WTC11 (cell line): ENCODE measurements around the gene DDRGK1.

Experiments
- NR3C1 ChIP-seq: sonication (generic); formaldehyde crosslinking; conservative IDR thresholded peaks from 2 replicates; pipeline ENCODE4 v1.8.1; 2023; ENCODE audit warnings: low read depth, mild to moderate bottlenecking, missing genetic modification reagents
- ZNF416 ChIP-seq: fragments of 250-450 bp; sonication (Bioruptor Pico); IDR thresholded peaks from 2 replicates; pipeline ENCODE4 v1.9.0; 2021; ENCODE audit warnings: mild to moderate bottlenecking, inconsistent platforms
- TF ChIP-seq, protein P1 (sequence below): sonication (generic); formaldehyde crosslinking; IDR thresholded peaks from 2 replicates; pipeline ENCODE4 v1.8.0; 2022; ENCODE audit warnings: missing genetic modification reagents
- TF ChIP-seq, protein P2 (sequence below): fragments of 200-600 bp; IDR thresholded peaks from 2 replicates; pipeline ENCODE4 v1.8.0; 2022; ENCODE audit warnings: antibody characterized with exemption
- TF ChIP-seq, protein P3 (sequence below): sonication (generic); formaldehyde crosslinking; IDR thresholded peaks from 2 replicates; pipeline ENCODE4 v1.8.1; 2023; ENCODE audit warnings: mild to moderate bottlenecking, missing genetic modification reagents, moderate library complexity
- TF ChIP-seq, protein P4 (sequence below): sonication (generic); formaldehyde crosslinking; IDR thresholded peaks from 2 replicates; pipeline ENCODE4 v1.8.1; 2022; ENCODE audit warnings: low read depth, mild to moderate bottlenecking, moderate library complexity, missing genetic modification reagents, borderline replicate concordance
- TF ChIP-seq, protein P5 (sequence below): sonication (generic); formaldehyde crosslinking; IDR thresholded peaks from 2 replicates; pipeline ENCODE4 v1.8.0; 2023; ENCODE audit warnings: missing genetic modification reagents, mild to moderate bottlenecking, borderline replicate concordance
- TF ChIP-seq, protein P6 (sequence below): sonication (generic); formaldehyde crosslinking; IDR thresholded peaks from 2 replicates; pipeline ENCODE4 v1.8.0; 2022; ENCODE audit warnings: mild to moderate bottlenecking, missing genetic modification reagents
- TF ChIP-seq, protein P7 (sequence below): fragments of 250-450 bp; sonication (Bioruptor Pico); IDR thresholded peaks from 2 replicates; pipeline ENCODE4 v2.1.2; 2022; ENCODE audit warnings: mild to moderate bottlenecking, moderate library complexity
- TF ChIP-seq, protein P8 (sequence below): sonication (generic); formaldehyde crosslinking; IDR thresholded peaks from 2 replicates; pipeline ENCODE4 v1.8.0; 2022; ENCODE audit warnings: mild to moderate bottlenecking, missing genetic modification reagents
- TF ChIP-seq, protein P9 (sequence below): sonication (generic); formaldehyde crosslinking; IDR thresholded peaks from 2 replicates; pipeline ENCODE4 v1.8.1; 2023; ENCODE audit warnings: mild to moderate bottlenecking, missing genetic modification reagents

DNA sequence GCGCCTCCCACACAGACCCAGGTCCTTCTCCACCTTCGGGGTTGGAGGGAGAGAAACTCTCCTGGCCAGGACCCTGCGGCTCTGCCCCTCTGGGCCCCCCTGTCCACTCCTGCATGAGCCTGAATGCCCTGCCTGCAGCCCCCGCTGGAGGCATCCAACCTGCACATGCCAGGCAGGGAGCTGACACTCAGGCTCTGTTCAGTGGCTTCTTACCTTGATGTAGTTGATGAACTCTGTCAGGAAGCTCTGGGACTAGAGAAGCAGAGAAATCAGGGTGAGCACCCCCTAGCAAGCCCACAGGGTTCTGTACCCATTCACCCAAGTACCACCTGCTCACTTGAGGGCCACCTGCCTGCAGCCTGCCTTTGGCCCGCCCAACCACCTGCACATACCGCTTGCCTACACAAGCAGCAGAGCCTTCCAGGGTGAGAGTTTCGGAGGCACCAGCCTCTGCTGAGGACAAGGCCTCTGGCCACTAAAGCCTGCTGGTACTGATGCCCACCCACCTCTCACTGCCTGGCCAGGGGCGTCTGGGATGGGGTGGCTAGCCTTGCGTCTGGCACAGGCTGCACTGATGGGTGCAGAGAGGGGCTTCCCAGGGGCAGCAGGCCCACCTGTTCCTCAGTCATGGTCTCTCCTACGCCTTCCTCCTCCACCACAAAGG is 9.7 kb downstream of the DDRGK1 start:
- TF ChIP-seq, protein P1, sequence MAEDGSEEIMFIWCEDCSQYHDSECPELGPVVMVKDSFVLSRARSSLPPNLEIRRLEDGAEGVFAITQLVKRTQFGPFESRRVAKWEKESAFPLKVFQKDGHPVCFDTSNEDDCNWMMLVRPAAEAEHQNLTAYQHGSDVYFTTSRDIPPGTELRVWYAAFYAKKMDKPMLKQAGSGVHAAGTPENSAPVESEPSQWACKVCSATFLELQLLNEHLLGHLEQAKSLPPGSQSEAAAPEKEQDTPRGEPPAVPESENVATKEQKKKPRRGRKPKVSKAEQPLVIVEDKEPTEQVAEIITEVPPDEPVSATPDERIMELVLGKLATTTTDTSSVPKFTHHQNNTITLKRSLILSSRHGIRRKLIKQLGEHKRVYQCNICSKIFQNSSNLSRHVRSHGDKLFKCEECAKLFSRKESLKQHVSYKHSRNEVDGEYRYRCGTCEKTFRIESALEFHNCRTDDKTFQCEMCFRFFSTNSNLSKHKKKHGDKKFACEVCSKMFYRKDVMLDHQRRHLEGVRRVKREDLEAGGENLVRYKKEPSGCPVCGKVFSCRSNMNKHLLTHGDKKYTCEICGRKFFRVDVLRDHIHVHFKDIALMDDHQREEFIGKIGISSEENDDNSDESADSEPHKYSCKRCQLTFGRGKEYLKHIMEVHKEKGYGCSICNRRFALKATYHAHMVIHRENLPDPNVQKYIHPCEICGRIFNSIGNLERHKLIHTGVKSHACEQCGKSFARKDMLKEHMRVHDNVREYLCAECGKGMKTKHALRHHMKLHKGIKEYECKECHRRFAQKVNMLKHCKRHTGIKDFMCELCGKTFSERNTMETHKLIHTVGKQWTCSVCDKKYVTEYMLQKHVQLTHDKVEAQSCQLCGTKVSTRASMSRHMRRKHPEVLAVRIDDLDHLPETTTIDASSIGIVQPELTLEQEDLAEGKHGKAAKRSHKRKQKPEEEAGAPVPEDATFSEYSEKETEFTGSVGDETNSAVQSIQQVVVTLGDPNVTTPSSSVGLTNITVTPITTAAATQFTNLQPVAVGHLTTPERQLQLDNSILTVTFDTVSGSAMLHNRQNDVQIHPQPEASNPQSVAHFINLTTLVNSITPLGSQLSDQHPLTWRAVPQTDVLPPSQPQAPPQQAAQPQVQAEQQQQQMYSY (CRISPR knock-in tag), result no peak
- TF ChIP-seq, protein P2, sequence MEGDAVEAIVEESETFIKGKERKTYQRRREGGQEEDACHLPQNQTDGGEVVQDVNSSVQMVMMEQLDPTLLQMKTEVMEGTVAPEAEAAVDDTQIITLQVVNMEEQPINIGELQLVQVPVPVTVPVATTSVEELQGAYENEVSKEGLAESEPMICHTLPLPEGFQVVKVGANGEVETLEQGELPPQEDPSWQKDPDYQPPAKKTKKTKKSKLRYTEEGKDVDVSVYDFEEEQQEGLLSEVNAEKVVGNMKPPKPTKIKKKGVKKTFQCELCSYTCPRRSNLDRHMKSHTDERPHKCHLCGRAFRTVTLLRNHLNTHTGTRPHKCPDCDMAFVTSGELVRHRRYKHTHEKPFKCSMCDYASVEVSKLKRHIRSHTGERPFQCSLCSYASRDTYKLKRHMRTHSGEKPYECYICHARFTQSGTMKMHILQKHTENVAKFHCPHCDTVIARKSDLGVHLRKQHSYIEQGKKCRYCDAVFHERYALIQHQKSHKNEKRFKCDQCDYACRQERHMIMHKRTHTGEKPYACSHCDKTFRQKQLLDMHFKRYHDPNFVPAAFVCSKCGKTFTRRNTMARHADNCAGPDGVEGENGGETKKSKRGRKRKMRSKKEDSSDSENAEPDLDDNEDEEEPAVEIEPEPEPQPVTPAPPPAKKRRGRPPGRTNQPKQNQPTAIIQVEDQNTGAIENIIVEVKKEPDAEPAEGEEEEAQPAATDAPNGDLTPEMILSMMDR, result no peak
- TF ChIP-seq, protein P3, sequence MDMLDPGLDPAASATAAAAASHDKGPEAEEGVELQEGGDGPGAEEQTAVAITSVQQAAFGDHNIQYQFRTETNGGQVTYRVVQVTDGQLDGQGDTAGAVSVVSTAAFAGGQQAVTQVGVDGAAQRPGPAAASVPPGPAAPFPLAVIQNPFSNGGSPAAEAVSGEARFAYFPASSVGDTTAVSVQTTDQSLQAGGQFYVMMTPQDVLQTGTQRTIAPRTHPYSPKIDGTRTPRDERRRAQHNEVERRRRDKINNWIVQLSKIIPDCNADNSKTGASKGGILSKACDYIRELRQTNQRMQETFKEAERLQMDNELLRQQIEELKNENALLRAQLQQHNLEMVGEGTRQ (CRISPR knock-in tag), result no peak
- TF ChIP-seq, protein P4, sequence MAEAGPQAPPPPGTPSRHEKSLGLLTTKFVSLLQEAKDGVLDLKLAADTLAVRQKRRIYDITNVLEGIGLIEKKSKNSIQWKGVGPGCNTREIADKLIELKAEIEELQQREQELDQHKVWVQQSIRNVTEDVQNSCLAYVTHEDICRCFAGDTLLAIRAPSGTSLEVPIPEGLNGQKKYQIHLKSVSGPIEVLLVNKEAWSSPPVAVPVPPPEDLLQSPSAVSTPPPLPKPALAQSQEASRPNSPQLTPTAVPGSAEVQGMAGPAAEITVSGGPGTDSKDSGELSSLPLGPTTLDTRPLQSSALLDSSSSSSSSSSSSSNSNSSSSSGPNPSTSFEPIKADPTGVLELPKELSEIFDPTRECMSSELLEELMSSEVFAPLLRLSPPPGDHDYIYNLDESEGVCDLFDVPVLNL, result no peak
- TF ChIP-seq, protein P5, sequence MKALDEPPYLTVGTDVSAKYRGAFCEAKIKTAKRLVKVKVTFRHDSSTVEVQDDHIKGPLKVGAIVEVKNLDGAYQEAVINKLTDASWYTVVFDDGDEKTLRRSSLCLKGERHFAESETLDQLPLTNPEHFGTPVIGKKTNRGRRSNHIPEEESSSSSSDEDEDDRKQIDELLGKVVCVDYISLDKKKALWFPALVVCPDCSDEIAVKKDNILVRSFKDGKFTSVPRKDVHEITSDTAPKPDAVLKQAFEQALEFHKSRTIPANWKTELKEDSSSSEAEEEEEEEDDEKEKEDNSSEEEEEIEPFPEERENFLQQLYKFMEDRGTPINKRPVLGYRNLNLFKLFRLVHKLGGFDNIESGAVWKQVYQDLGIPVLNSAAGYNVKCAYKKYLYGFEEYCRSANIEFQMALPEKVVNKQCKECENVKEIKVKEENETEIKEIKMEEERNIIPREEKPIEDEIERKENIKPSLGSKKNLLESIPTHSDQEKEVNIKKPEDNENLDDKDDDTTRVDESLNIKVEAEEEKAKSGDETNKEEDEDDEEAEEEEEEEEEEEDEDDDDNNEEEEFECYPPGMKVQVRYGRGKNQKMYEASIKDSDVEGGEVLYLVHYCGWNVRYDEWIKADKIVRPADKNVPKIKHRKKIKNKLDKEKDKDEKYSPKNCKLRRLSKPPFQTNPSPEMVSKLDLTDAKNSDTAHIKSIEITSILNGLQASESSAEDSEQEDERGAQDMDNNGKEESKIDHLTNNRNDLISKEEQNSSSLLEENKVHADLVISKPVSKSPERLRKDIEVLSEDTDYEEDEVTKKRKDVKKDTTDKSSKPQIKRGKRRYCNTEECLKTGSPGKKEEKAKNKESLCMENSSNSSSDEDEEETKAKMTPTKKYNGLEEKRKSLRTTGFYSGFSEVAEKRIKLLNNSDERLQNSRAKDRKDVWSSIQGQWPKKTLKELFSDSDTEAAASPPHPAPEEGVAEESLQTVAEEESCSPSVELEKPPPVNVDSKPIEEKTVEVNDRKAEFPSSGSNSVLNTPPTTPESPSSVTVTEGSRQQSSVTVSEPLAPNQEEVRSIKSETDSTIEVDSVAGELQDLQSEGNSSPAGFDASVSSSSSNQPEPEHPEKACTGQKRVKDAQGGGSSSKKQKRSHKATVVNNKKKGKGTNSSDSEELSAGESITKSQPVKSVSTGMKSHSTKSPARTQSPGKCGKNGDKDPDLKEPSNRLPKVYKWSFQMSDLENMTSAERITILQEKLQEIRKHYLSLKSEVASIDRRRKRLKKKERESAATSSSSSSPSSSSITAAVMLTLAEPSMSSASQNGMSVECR (CRISPR knock-in tag), result no peak
- TF ChIP-seq, protein P6, sequence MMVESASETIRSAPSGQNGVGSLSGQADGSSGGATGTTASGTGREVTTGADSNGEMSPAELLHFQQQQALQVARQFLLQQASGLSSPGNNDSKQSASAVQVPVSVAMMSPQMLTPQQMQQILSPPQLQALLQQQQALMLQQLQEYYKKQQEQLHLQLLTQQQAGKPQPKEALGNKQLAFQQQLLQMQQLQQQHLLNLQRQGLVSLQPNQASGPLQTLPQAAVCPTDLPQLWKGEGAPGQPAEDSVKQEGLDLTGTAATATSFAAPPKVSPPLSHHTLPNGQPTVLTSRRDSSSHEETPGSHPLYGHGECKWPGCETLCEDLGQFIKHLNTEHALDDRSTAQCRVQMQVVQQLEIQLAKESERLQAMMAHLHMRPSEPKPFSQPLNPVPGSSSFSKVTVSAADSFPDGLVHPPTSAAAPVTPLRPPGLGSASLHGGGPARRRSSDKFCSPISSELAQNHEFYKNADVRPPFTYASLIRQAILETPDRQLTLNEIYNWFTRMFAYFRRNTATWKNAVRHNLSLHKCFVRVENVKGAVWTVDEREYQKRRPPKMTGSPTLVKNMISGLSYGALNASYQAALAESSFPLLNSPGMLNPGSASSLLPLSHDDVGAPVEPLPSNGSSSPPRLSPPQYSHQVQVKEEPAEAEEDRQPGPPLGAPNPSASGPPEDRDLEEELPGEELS, result no peak
- TF ChIP-seq, protein P7, sequence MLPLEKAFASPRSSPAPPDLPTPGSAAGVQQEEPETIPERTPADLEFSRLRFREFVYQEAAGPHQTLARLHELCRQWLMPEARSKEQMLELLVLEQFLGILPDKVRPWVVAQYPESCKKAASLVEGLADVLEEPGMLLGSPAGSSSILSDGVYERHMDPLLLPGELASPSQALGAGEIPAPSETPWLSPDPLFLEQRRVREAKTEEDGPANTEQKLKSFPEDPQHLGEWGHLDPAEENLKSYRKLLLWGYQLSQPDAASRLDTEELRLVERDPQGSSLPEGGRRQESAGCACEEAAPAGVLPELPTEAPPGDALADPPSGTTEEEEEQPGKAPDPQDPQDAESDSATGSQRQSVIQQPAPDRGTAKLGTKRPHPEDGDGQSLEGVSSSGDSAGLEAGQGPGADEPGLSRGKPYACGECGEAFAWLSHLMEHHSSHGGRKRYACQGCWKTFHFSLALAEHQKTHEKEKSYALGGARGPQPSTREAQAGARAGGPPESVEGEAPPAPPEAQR (CRISPR knock-in tag), result no peak
- TF ChIP-seq NR3C1, result no peak
- TF ChIP-seq, protein P8, sequence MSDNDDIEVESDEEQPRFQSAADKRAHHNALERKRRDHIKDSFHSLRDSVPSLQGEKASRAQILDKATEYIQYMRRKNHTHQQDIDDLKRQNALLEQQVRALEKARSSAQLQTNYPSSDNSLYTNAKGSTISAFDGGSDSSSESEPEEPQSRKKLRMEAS (CRISPR knock-in tag), result no peak
- no peak for TF ChIP-seq ZNF416
- TF ChIP-seq, protein P9, sequence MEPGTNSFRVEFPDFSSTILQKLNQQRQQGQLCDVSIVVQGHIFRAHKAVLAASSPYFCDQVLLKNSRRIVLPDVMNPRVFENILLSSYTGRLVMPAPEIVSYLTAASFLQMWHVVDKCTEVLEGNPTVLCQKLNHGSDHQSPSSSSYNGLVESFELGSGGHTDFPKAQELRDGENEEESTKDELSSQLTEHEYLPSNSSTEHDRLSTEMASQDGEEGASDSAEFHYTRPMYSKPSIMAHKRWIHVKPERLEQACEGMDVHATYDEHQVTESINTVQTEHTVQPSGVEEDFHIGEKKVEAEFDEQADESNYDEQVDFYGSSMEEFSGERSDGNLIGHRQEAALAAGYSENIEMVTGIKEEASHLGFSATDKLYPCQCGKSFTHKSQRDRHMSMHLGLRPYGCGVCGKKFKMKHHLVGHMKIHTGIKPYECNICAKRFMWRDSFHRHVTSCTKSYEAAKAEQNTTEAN (CRISPR knock-in tag), result no peak
